NCI-H1436 treated with DMSO at 0.1 percent for 48 hours (cell line): ENCODE data around the gene HSD17B11.
"Not testable (repeated sequence)": the region's sequence is repeated elsewhere in the genome, so short reads cannot be mapped to it uniquely, and the experiment has no call there.

Experiments
- DNase-seq: peaks from one replicate; lab custom pipeline; 2025; lab: John Stamatoyannopoulos, UW

HSD17B11 gene

GRCh38 chr4:87390891-87391575 lies at the start of gene HSD17B11:
HSD17B11 (minus strand) TSS chr4:87391188; CDS start chr4:87391070, 118 bp downstream.
- peak; percentile 71 for DNase-seq

GRCh38 chr4:87433342-87433741 lies 42.4 kb upstream of the HSD17B11 start:
- no peak for DNase-seq

- no peak for DNase-seq
These were observed 39.0 kb upstream of the HSD17B11 start for GRCh38 chr4:87430038-87430437.

GRCh38 chr4:87428979-87429378 lies 38.0 kb upstream of the HSD17B11 start:
- DNase-seq = no peak

- no peak for DNase-seq
These were observed 36.5 kb upstream of the HSD17B11 start for GRCh38 chr4:87427518-87427868.

GRCh38 chr4:87426865-87427517 lies 36.0 kb upstream of the HSD17B11 start:
- DNase-seq = no peak

GRCh38 chr4:87425711-87426110 lies 34.7 kb upstream of the HSD17B11 start:
- no peak for DNase-seq

- not testable (repeated sequence) for DNase-seq
These were observed 33.1 kb upstream of the HSD17B11 start for GRCh38 chr4:87424099-87424543.

- DNase-seq = no peak
These were observed 32.5 kb upstream of the HSD17B11 start for GRCh38 chr4:87423317-87424098.

- DNase-seq = peak; percentile 80
These were observed 31.4 kb upstream of the HSD17B11 start, which contains the start of gene NUDT9 for GRCh38 chr4:87422104-87423052. NUDT9 (plus strand) TSS chr4:87422573; CDS start chr4:87422906, 333 bp downstream.

- no peak for DNase-seq
These were observed 29.4 kb upstream of the HSD17B11 start for GRCh38 chr4:87420276-87420830.

- no peak for DNase-seq
These were observed 28.7 kb upstream of the HSD17B11 start for GRCh38 chr4:87419578-87420249.

GRCh38 chr4:87418410-87418809 lies 27.4 kb upstream of the HSD17B11 start:
- DNase-seq = not testable (repeated sequence)

GRCh38 chr4:87416965-87417364 lies 26.0 kb upstream of the HSD17B11 start:
- no peak for DNase-seq

GRCh38 chr4:87414816-87415215 lies 23.8 kb upstream of the HSD17B11 start:
- DNase-seq = no peak

- no peak for DNase-seq
These were observed 19.7 kb upstream of the HSD17B11 start for GRCh38 chr4:87410679-87411078.

GRCh38 chr4:87410157-87410556 lies 19.2 kb upstream of the HSD17B11 start:
- no peak for DNase-seq

GRCh38 chr4:87409420-87409939 lies 18.5 kb upstream of the HSD17B11 start:
- no peak for DNase-seq

GRCh38 chr4:87406902-87407301 lies 15.9 kb upstream of the HSD17B11 start:
- DNase-seq = not testable (repeated sequence)

- DNase-seq = no peak
These were observed 15.5 kb upstream of the HSD17B11 start for GRCh38 chr4:87406462-87406861.
